GM21390 (cell line): Measurements from ENCODE around the gene NBEAL1.
"Not testable (repeated sequence)": the region's sequence is repeated elsewhere in the genome, so short reads cannot be mapped to it uniquely, and the experiment has no call there.

ENCODE experiments used
- ATAC-seq: cut with Tn5 transposase; IDR thresholded peaks from one replicate; pipeline ENCODE4 v1.9.1; 2021; ENCODE audit not compliant: unreplicated experiment

Gene NBEAL1

DNA sequence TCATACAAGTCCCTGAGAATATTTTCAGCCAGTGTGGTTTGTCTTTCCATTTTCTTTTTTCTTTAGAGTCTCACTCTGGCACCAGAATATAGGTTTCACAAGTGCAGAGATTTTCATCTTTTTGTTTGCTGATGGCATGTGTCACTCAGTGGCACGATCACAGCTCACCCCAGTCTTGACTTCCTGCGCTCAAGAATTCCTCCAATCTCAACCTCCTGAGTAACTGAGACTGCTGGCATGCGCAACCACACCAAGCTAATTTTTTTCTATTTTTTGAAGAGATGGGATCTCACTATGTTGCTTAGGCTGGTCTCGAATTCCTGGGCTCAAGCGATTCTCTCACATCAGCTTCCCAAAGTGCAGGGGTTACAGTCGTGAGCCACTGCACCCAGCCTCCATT is 23.9 kb downstream of the NBEAL1 start:
- no peak for ATAC-seq

- not testable (repeated sequence) for ATAC-seq
Measured at GRCh38 chr2:203039211-203039610, 24.5 kb downstream of the NBEAL1 start.

GRCh38 chr2:203040966-203041521 is 26.4 kb downstream of the NBEAL1 start:
- no peak for ATAC-seq

DNA sequence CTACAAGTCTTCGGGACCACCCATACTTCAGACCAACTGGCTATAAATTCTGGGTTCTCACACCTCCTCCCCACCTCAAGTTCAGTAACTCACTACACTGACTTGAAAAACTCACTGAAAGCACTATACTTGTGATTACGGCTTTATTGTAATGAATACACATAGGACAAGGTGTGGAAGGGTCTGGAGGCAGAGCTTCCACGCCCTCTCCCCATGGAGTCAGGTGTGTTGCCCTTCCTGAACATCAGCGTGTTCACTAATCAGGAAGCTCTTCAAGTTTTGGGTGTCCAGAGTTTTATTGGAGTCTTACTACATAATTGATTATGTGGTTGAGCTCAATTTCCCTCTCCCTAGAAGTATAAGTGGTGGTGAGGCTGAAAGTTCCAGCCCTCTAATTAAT is 27.5 kb downstream of the NBEAL1 start:
- no peak for ATAC-seq

GRCh38 chr2:203043226-203043625 is 28.6 kb downstream of the NBEAL1 start:
- ATAC-seq: no peak

DNA sequence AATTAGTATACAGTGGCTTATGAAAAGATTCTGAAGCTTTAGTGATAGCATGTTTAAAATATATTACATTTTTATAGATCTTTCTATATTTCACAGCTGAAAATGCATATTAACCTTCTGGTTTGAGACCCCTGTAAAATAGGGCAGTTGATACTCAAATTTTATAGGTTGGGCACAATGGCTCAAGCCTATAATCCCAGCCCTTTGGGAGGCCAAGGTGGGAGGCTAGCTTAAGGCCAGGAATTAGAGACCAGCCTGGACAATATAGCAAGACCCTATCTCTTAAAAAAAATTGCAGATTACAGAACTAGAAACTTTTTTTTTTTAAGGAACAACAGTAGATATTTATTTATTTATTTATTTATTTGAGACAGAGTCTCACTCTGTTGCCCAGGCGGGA is 31.2 kb downstream of the NBEAL1 start:
- no peak for ATAC-seq

GRCh38 chr2:203052539-203052938 is 37.9 kb downstream of the NBEAL1 start:
- no peak for ATAC-seq

GRCh38 chr2:203059567-203060240 is 45.0 kb downstream of the NBEAL1 start:
- ATAC-seq: no peak

- no peak for ATAC-seq
Measured at GRCh38 chr2:203061346-203061745, 46.7 kb downstream of the NBEAL1 start.

GRCh38 chr2:203062126-203062525 is 47.5 kb downstream of the NBEAL1 start:
- ATAC-seq: no peak

- ATAC-seq: not testable (repeated sequence)
Measured at GRCh38 chr2:203066519-203067091, 51.9 kb downstream of the NBEAL1 start.

DNA sequence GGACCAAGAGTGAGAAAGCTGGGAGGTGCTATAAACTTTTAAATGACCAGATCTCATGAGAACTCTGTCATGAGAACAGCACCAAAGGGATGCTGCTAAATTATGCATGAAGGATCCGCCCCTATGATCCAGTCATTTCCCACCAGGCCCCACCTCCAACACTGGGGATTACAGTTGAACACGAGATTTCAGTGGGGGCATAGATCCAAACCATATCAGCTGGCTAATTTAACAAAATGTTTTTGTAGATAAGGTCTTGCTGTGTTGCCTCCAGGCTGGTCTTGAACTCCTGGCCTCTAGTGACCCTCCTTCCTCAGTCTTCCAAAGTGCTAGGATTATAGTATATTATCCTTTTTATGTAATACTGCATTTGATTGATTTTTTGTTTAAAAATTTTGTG is 56.0 kb downstream of the NBEAL1 start:
- no peak for ATAC-seq

GRCh38 chr2:203071148-203071547 is 56.5 kb downstream of the NBEAL1 start:
- no peak for ATAC-seq

GRCh38 chr2:203072371-203072770 is 57.7 kb downstream of the NBEAL1 start:
- ATAC-seq: no peak

GRCh38 chr2:203077451-203077850 is 62.8 kb downstream of the NBEAL1 start:
- ATAC-seq: no peak

DNA sequence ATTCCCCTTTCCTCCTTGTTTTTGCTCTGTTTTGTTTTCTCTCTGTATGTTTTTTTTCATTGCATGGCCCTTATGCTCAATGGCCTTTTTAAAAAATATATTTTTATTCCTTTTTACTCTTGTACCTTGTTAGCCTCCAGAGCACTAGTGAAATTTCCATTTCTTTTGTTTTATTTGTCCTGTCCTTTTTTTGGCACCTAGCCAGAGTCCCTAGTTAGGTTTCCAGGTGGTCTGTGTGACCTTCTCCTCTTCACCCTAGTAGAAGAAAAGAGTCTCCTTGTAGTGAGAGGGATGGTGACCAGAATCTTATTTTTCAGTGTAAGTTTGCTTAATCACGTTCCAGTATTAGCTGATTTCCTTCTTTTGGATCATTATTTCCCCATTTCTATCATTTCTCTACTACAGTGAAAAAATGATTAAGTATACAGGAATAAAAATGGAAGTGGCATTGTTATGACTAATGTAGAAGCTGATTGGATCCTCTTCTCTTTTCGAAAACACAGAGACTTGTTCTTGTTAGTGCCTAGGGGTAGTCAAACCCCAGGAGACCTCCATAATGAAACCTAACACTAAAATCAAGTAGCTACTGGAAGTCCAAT is 65.9 kb downstream of the NBEAL1 start:
- no peak for ATAC-seq

DNA sequence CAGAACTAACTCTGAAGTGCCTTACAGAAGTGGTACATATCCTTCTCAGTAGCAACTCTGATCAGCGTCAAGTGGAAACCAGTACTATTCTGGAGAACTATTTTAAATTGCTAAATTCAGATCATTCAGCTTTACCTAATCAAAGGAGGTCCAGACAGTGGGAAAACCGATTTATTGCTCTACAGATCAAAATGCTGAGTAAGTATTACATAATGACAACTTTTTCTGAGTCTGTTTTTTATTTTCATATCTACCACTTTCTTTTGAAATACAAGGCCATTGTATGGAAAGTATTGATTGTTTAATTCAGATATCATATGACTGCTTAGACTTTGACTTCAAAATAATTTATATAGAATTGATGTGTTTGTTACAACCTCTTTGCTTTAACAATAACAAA is 68.7 kb downstream of the NBEAL1 start:
- ATAC-seq: no peak

GRCh38 chr2:203086381-203086780 is 71.7 kb downstream of the NBEAL1 start:
- ATAC-seq: not testable (repeated sequence)

DNA sequence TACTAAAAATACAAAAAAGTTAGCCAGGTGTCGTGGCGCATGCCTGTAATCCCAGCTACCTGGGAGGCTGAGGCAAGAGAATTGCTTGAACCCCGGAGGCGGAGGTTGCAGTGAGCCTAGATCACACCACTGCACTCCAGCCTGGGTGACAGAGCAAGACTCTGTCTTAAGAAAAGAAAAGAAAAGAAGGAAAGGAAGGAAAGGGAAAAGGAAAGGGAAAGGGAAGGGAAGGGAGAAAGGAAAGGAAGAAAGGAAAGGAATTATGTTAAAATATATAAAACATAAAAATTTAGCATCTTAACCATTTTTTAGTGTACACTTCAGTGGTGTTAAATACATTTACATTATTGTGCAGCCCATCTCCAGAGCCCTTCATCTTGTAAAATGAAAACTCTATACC is 76.0 kb downstream of the NBEAL1 start:
- not testable (repeated sequence) for ATAC-seq

DNA sequence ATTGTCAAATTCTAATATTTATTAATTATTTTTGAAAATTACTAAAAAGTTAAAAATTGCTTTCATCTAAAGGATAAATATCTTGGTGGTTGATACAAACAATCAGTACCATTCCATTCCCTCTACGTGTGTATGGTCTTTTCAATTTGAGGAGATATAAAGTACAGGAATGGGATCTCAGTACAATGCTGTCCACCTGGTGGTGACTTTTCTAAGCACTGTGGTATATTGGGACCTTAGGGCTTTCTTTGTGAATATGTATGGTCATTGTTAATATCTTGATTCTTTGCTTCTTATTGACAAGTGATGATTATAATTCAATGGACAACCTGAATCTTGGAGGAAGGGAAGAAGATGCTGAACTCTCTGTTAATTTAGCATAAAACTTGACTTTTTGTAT is 83.1 kb downstream of the NBEAL1 start:
- ATAC-seq: no peak

GRCh38 chr2:203102357-203102756 is 87.7 kb downstream of the NBEAL1 start:
- ATAC-seq: not testable (repeated sequence)

DNA sequence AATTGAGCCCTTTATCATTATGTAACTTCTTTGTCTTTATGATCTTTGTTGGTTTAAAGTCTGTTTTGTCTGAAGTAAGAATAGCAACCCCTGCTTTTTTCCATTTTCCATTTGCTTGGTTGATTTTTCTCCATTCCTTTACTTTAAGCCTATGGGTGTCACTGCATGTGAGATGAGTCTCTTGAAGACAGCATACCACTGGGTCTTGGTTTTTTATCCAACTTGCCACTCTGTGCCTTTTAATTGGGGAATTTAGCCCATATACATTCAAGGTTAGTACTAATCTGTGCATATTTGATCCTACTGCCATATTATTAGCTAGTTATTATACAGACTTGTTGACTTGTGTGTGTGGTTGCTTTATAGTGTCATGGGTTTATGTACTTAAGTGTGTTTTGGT is 89.6 kb downstream of the NBEAL1 start:
- no peak for ATAC-seq
